HCT116 (cell line): ENCODE results near the gene UBAC2. TPM values are rescaled to one million over a fixed set of nuclear protein-coding genes. Genes with fewer than 3 reads are reported as not detected.

Experiments
- ATAC-seq: fragments of 200-7000 bp; cut with Tn5 transposase; 2 replicates; pipeline ENCODE4 v1.9.1; 2020; ENCODE audit warnings: mild to moderate bottlenecking, moderate library complexity
- BruUV-seq: library from RNA; stranded (reverse); fragments of 400-500 nt; replicated peaks from 2 replicates; lab custom pipeline; 2021; lab: Mats Ljungman, UMichigan
- CTCF ChIA-PET: fragments of 300-600 bp; sonication (Branson Sonifier 250); formaldehyde crosslinking; loops from one replicate; lab custom pipeline; 2021; ENCODE audit warnings: antibody characterized with exemption; lab: Charles Lee
- POLR2A ChIA-PET: fragments of 300-600, 350-600 bp; sonication (Branson Sonifier 250); formaldehyde crosslinking; loops from one replicate; lab custom pipeline; 2021; ENCODE audit warnings: antibody characterized with exemption; lab: Charles Lee
- RAD21 ChIA-PET, 2 experiments: fragments of 300-600 bp; sonication (Branson Sonifier 250); formaldehyde crosslinking; loops; one replicate each; lab custom pipeline; 2023; ENCODE audit warnings: low total read pairs in 2 of 2; ENCODE audit not compliant: uncharacterized antibody in 2 of 2, unreplicated experiment in 2 of 2, low non-redundant PET in 1 of 2; lab: Charles Lee
- DNase-seq: peaks from one replicate; pipeline ENCODE4 v3.0.0-alpha.2; 2010; ENCODE audit warnings: low read depth, low spot score
- H2AFZ ChIP-seq: fragments of 200-600 bp; shearing (Covaris generic), sonication (generic); 2 replicates; pipeline ENCODE4 v1.6.1; 2017; ENCODE audit warnings: low read depth, mixed run types, mixed read lengths, antibody characterized with exemption, low read length; ENCODE audit not compliant: poor library complexity, severe bottlenecking
- H3K27ac ChIP-seq: 2 replicates; pipeline ENCODE4 v1.5.1; 2012; ENCODE audit warnings: low read depth, low read length
- H3K27me3 ChIP-seq: fragments of 200-600 bp; sonication (generic); 2 replicates; pipeline ENCODE4 v1.6.1; 2016; ENCODE audit warnings: mixed run types, low read length, mixed read lengths; ENCODE audit not compliant: insufficient read depth
- H3K36me3 ChIP-seq, 2 experiments: fragments of 200-500 bp in 1 of 2; fragments of 200-600 bp in 1 of 2; sonication (Bioruptor generic) in 1 of 2; sonication (generic) in 1 of 2; 2 replicates each; pipeline versions ENCODE4 v1.5.1 to v1.6.1; 2014 to 2016; ENCODE audit warnings: low read length in 2 of 2, inconsistent platforms in 1 of 2, mixed read lengths in 1 of 2, mixed run types in 1 of 2; ENCODE audit not compliant: insufficient read depth in 2 of 2, control insufficient read depth in 1 of 2
- H3K4me1 ChIP-seq, 2 experiments: fragments of 200-600 bp in 1 of 2; sonication (generic) in 1 of 2; 2 replicates each; pipeline versions ENCODE4 v1.5.1 to v1.6.1; 2012 to 2017; ENCODE audit warnings: low read length in 2 of 2, inconsistent platforms in 1 of 2, mild to moderate bottlenecking in 1 of 2, mixed read lengths in 1 of 2, mixed run types in 1 of 2, moderate library complexity in 1 of 2; ENCODE audit not compliant: insufficient read depth in 2 of 2, control insufficient read depth in 1 of 2
- H3K4me2 ChIP-seq: fragments of 200-600 bp; sonication (generic); 2 replicates; pipeline ENCODE4 v1.6.1; 2017; ENCODE audit warnings: mixed run types, low read length, mixed read lengths
- H3K4me3 ChIP-seq, 2 experiments: fragments of 200-600 bp in 1 of 2; sonication (generic) in 1 of 2; replicated peaks in 1 of 2; 2 replicates each; pipeline ENCODE4 v1.5.1; 2011 to 2016; ENCODE audit warnings: low read length in 2 of 2, control low read depth in 1 of 2, low read depth in 1 of 2, mild to moderate bottlenecking in 1 of 2, mixed read lengths in 1 of 2, mixed run types in 1 of 2
- H3K79me2 ChIP-seq: fragments of 200-600 bp; sonication (generic); 2 replicates; pipeline ENCODE4 v1.6.1; 2017; ENCODE audit warnings: mild to moderate bottlenecking, mixed run types, low read length, moderate library complexity, mixed read lengths; ENCODE audit not compliant: insufficient read depth
- H3K9ac ChIP-seq: fragments of 200-600 bp; sonication (generic); 2 replicates; pipeline ENCODE4 v1.6.1; 2016; ENCODE audit warnings: low read length, mixed read lengths
- H3K9me2 ChIP-seq: fragments of 200-600 bp; sonication (generic), shearing (Covaris generic); 2 replicates; pipeline ENCODE4 v1.6.1; 2017; ENCODE audit warnings: mixed run types, mild to moderate bottlenecking, moderate library complexity; ENCODE audit not compliant: insufficient read depth
- H3K9me3 ChIP-seq, 2 experiments: fragments of 200-500 bp in 1 of 2; fragments of 200-600 bp in 1 of 2; sonication (Bioruptor generic) in 1 of 2; sonication (generic) in 1 of 2; 2 replicates each; pipeline ENCODE4 v1.6.1; 2014 to 2017; ENCODE audit warnings: low read length in 2 of 2, mixed read lengths in 2 of 2, inconsistent platforms in 1 of 2, low read depth in 1 of 2, mild to moderate bottlenecking in 1 of 2, mixed run types in 1 of 2, moderate library complexity in 1 of 2; ENCODE audit not compliant: control insufficient read depth in 1 of 2, insufficient read depth in 1 of 2
- H4K20me1 ChIP-seq: fragments of 200-600 bp; sonication (generic), shearing (Covaris generic); 2 replicates; pipeline ENCODE4 v1.6.1; 2017; ENCODE audit warnings: mixed run types, mild to moderate bottlenecking, moderate library complexity; ENCODE audit not compliant: insufficient read depth
- CTCF ChIP-seq, 3 experiments: fragments of 200-600 bp in 1 of 3; sonication (generic) in 1 of 3; IDR thresholded peaks in 2 of 3; conservative IDR thresholded peaks in 1 of 3; 2 replicates each; pipeline ENCODE4 v1.5.1; 2012 to 2017; ENCODE audit warnings: low read depth in 2 of 3, low read length in 2 of 3, antibody characterized with exemption in 1 of 3, borderline replicate concordance in 1 of 3, control low read depth in 1 of 3, mild to moderate bottlenecking in 1 of 3, mixed read lengths in 1 of 3, mixed run types in 1 of 3, moderate library complexity in 1 of 3; ENCODE audit not compliant: insufficient read depth in 1 of 3
- EGR1 ChIP-seq: IDR thresholded peaks from 2 replicates; pipeline ENCODE4 v1.6.1; 2012; ENCODE audit warnings: low read depth
- EZH2 ChIP-seq: fragments of 200-600 bp; sonication (generic); IDR thresholded peaks from 2 replicates; pipeline ENCODE4 v1.6.1; 2017; ENCODE audit warnings: antibody characterized with exemption, mixed run types
- POLR2A ChIP-seq: IDR thresholded peaks from 2 replicates; pipeline ENCODE4 v1.7.0; 2011; ENCODE audit warnings: borderline replicate concordance; ENCODE audit not compliant: insufficient read depth, insufficient read length; ENCODE audit errors: extremely low read depth
- RAD21 ChIP-seq: IDR thresholded peaks from 2 replicates; pipeline ENCODE4 v1.6.1; 2012; ENCODE audit warnings: low read depth, mild to moderate bottlenecking
- SIN3A ChIP-seq: IDR thresholded peaks from 2 replicates; pipeline ENCODE4 v1.6.1; 2012; ENCODE audit warnings: low read depth
- YY1 ChIP-seq: IDR thresholded peaks from 2 replicates; pipeline ENCODE4 v1.6.1; 2011; ENCODE audit warnings: low read length, low read depth, moderate library complexity, mild to moderate bottlenecking; ENCODE audit not compliant: insufficient replicate concordance; ENCODE audit errors: extremely low read depth
- intact Hi-C: fragments of 100-400 bp; cut with micrococcal nuclease; formaldehyde crosslinking; loops from 2 replicates; pipeline ENCODE4 v1.10.0; 2022
- total RNA-seq: library from RNA; stranded (reverse); gene quantifications from one replicate; pipeline ENCODE4 v1.2.1, GENCODE V29; 2021; ENCODE audit not compliant: unreplicated experiment

UBAC2 gene
- total RNA-seq, 1 experiment from 2014 or later: 67.4 TPM

GRCh38 chr13:99172951-99173350, 27.7 kb upstream of the UBAC2 start (continued):
- TF ChIP-seq YY1: no peak
- no peak for TF ChIP-seq POLR2A

- Histone ChIP-seq H3K4me2 (no peak overlapping the region), H3K4me1 (peaks cover 0 to 10% of the 10 kb centered on the region in 2 experiments; a peak in 1 of 4 replicates)
- ATAC-seq: no peak
- no peak for TF ChIP-seq RAD21
- TF ChIP-seq, all 23 proteins: peak for 0
- H2AFZ ChIP-seq: no peak overlapping the region
- no peaks in the 10 kb centered on the region for H3K9me2 ChIP-seq
- RAD21 ChIA-PET: no interaction called here
- H3K27ac ChIP-seq: no peak overlapping the region
- no peak for DNase-seq
- H4K20me1 ChIP-seq: no peaks in the 10 kb centered on the region
- no peaks in the 10 kb centered on the region for H3K9me3 ChIP-seq
- intact Hi-C loops: no loop called here
- POLR2A ChIA-PET: no interaction called here
- H3K9ac ChIP-seq: no peak overlapping the region
- no TSS peak for BruUV-seq
- H3K4me3 ChIP-seq: no peak overlapping the region
- no peaks in the 10 kb centered on the region for H3K27me3 ChIP-seq
- no peaks in the 10 kb centered on the region for H3K36me3 ChIP-seq
- CTCF ChIA-PET: interaction anchor here (3.1 kb wide), 1 partner anchor 92 kb away, joined by 9 read pairs; no protein-coding TSS in a partner anchor
- no peaks in the 10 kb centered on the region for H3K79me2 ChIP-seq
Observed at GRCh38 chr13:99173606-99174005, 27.0 kb upstream of the UBAC2 start.

- POLR2A ChIA-PET: no interaction called here
- intact Hi-C loops: no loop called here
- BruUV-seq: no TSS peak
- TF ChIP-seq EGR1: no peak
- no peak for TF ChIP-seq YY1
- TF ChIP-seq EZH2: no peak
- TF ChIP-seq CTCF (IDR thresholded peaks at IDR 0.05 in 2 of 3, conservative IDR thresholded peaks at IDR 0.05 in 1 of 3; ENCODE audit: borderline replicate concordance in 1 of 3, insufficient read depth in 1 of 3, low read depth in 2 of 3, low read length in 2 of 3): no peak
- TF ChIP-seq SIN3A: no peak
- Histone ChIP-seq H3K9me3 (no peaks in the 10 kb centered on the region), H3K4me1 (peaks cover 0 to 10% of the 10 kb centered on the region in 2 experiments; a peak in 1 of 4 replicates), H2AFZ (no peak overlapping the region), H3K9me2 (no peaks in the 10 kb centered on the region), H3K9ac (no peak overlapping the region), H3K27ac (no peak overlapping the region), H4K20me1 (no peaks in the 10 kb centered on the region), H3K27me3 (no peaks in the 10 kb centered on the region), H3K36me3 (no peaks in the 10 kb centered on the region), H3K79me2 (no peaks in the 10 kb centered on the region), H3K4me2 (no peak overlapping the region), H3K4me3 (no peak overlapping the region)
- DNase-seq (no peak), ATAC-seq (no peak)
- CTCF ChIA-PET: interaction anchor here (3.1 to 3.4 kb wide), 2 partner anchors 91 to 96 kb away, joined by 9 to 28 read pairs; no protein-coding TSS in a partner anchor
- RAD21 ChIA-PET: no interaction called here
Observed at GRCh38 chr13:99174533-99175100, 26.0 kb upstream of the UBAC2 start.
